Suprapubic skin (tissue), 4 donors: Measurements from ENCODE around the gene DCTPP1. TPM values are rescaled to one million over a fixed set of nuclear protein-coding genes. Genes with fewer than 3 reads are reported as not detected.

Experiments
- DNase-seq, 2 donors: peaks; one replicate each; pipeline ENCODE4 v3.0.0-alpha.2; 2019; ENCODE audit warnings: low spot score in 2 of 2
- H3K27ac ChIP-seq: fragments of 200-600 bp; sonication (generic); one replicate; pipeline ENCODE4 v1.5.1; 2019
- H3K27me3 ChIP-seq: fragments of 200-600 bp; sonication (generic); one replicate; pipeline ENCODE4 v1.5.1; 2019
- H3K36me3 ChIP-seq: fragments of 200-600 bp; sonication (generic); one replicate; pipeline ENCODE4 v1.5.1; 2019
- H3K4me1 ChIP-seq: fragments of 200-600 bp; sonication (generic); one replicate; pipeline ENCODE4 v1.5.1; 2019
- H3K4me3 ChIP-seq: fragments of 200-600 bp; sonication (generic); one replicate; pipeline ENCODE4 v1.5.1; 2019; ENCODE audit warnings: mild to moderate bottlenecking
- H3K9me3 ChIP-seq: fragments of 200-600 bp; sonication (generic); one replicate; pipeline ENCODE4 v1.5.1; 2019
- EP300 ChIP-seq: sonication (generic); formaldehyde crosslinking; IDR thresholded peaks from one replicate; pipeline ENCODE4 v1.6.1; 2017; ENCODE audit warnings: antibody characterized with exemption
- POLR2A ChIP-seq, 2 donors: fragments of 450-650 bp; IDR thresholded peaks; one replicate each; pipeline ENCODE4 v1.6.1; 2017; ENCODE audit warnings: antibody characterized with exemption in 2 of 2, mild to moderate bottlenecking in 2 of 2, moderate library complexity in 2 of 2
- POLR2AphosphoS5 ChIP-seq, 3 donors: sonication (generic); formaldehyde crosslinking; IDR thresholded peaks; one replicate each; pipeline ENCODE4 v1.6.1; 2017; ENCODE audit warnings: antibody characterized with exemption in 3 of 3
- WGBS: methylation state at CpG from one replicate; pipeline ENCODE4 v1.1.5; 2018; 5-methylcytosine and 5-hydroxymethylcytosine counted together
- total RNA-seq, 4 donors: library from RNA; depleted of rRNA; stranded (reverse); fragments of >200 nt; gene quantifications; one replicate each; pipeline ENCODE4 v1.1.0, GENCODE V29; 2016
- TF ChIP-seq, protein P1 (sequence below), 2 donors: fragments of 200-600 bp in 1 of 2; fragments of 450-650 bp in 1 of 2; sonication (generic) in 1 of 2; IDR thresholded peaks; one replicate each; pipeline ENCODE4 v1.5.1; 2016 to 2019; ENCODE audit warnings: antibody characterized with exemption in 2 of 2, mild to moderate bottlenecking in 1 of 2, moderate library complexity in 1 of 2

The DCTPP1 gene
- total RNA-seq, 4 donors from 2014 or later, result 17.2 to 26.0 (median 20.0) TPM

DNA sequence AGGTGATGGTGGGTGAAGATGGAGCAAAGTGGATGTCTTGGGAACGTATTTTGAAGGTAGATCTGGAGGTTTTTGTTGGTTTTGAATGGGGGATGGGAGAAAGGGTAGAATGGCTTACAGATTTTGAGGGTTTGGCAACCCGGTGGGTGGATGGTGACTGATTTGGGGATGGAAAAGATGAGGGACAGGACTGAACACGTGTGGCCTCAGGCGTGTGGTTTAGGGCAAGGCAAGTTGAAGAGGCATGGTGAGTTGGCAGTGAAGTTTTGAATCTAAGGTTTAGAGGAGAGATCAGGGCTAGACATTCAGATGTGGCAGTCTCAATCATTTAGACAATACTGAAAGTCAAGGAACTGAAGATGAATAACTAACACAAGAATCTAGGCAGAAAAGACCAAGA, 5.0 kb upstream of the DCTPP1 start:
- Histone ChIP-seq H3K4me3 (no peak overlapping the region), H3K27me3 (no peaks in the 10 kb centered on the region), H3K36me3 (no peaks in the 10 kb centered on the region), H3K4me1 (peaks cover 5% of the 10 kb centered on the region), H3K9me3 (no peaks in the 10 kb centered on the region), H3K27ac (no peak overlapping the region)
- 53% methylated on average over 4 of the region's 4 CpGs for WGBS
- no peak for TF ChIP-seq EP300
- TF ChIP-seq, protein P1, sequence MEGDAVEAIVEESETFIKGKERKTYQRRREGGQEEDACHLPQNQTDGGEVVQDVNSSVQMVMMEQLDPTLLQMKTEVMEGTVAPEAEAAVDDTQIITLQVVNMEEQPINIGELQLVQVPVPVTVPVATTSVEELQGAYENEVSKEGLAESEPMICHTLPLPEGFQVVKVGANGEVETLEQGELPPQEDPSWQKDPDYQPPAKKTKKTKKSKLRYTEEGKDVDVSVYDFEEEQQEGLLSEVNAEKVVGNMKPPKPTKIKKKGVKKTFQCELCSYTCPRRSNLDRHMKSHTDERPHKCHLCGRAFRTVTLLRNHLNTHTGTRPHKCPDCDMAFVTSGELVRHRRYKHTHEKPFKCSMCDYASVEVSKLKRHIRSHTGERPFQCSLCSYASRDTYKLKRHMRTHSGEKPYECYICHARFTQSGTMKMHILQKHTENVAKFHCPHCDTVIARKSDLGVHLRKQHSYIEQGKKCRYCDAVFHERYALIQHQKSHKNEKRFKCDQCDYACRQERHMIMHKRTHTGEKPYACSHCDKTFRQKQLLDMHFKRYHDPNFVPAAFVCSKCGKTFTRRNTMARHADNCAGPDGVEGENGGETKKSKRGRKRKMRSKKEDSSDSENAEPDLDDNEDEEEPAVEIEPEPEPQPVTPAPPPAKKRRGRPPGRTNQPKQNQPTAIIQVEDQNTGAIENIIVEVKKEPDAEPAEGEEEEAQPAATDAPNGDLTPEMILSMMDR (IDR thresholded peaks at IDR 0.05), result no peak
- DNase-seq, result no peak

DNA sequence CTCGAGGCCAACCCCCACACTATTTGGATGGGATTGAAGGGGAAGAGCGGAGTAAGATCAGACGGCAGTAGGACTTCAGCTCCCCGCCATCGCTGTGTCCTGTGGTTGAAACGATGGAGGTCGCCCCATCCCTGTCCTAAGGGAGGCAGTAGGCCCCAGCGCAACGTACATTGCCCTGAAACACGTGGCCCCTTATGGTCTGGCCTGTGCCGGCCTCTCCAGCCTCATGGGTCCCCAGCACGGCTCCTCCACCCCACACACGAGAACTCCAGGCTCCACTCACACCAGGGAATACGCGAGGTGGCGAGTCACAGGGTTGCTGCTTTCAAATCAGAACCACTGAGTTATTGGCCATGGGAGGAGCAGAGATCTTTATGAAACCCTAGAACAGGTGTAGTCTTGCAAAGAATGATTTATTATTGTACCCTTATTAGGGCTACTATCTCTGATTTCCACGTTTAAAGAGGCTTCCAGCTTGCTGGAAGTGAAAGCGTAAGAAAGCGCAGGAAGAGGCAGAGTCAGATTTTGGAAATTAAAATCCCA, 669 bp upstream of the DCTPP1 start:
- H3K4me3 ChIP-seq, result peak overlapping the region; percentile 57
- H3K9me3 ChIP-seq, result no peaks in the 10 kb centered on the region
- H3K27me3 ChIP-seq, result no peaks in the 10 kb centered on the region
- H3K36me3 ChIP-seq, result no peaks in the 10 kb centered on the region
- peak in 1 of 2 donors; percentile 69 for DNase-seq
- peaks cover 21% of the 10 kb centered on the region for H3K4me1 ChIP-seq
- 61% methylated on average over 13 of the region's 19 CpGs for WGBS
- no peak overlapping the region for H3K27ac ChIP-seq
- TF ChIP-seq POLR2AphosphoS5 (IDR thresholded peaks at IDR 0.05), result no peak
- no peak for TF ChIP-seq POLR2A (IDR thresholded peaks at IDR 0.05)
- TF ChIP-seq, protein P1 (IDR thresholded peaks at IDR 0.05), result no peak
- no peak for TF ChIP-seq EP300

DNA sequence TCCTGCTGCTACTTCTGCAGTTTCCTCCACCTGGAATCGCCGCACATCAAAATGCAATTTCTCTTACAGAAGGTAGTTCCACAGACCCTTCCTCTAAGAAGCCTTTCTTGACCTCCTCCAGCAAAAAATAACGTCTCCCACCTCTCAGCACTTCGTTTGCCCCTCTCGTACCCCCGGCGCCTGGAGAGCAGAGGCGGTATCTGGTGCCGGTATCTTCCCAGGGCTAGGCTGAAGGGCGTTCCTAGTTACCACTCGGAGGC, 482 bp downstream of the DCTPP1 start:
- peaks cover 21% of the 10 kb centered on the region for H3K4me1 ChIP-seq
- no peaks in the 10 kb centered on the region for H3K9me3 ChIP-seq
- peak overlapping the region; percentile 57 for H3K4me3 ChIP-seq
- peak overlapping the region; percentile 46 for H3K27ac ChIP-seq
- DNase-seq, result no peak
- H3K27me3 ChIP-seq, result no peaks in the 10 kb centered on the region
- WGBS, result 0% methylated on average over 11 of the region's 11 CpGs
- H3K36me3 ChIP-seq, result peaks cover 6% of the 10 kb centered on the region
- TF ChIP-seq, protein P1 (IDR thresholded peaks at IDR 0.05), result no peak
- no peak for TF ChIP-seq EP300
- no peak for TF ChIP-seq POLR2A (IDR thresholded peaks at IDR 0.05)
- no peak for TF ChIP-seq POLR2AphosphoS5 (IDR thresholded peaks at IDR 0.05)

DNA sequence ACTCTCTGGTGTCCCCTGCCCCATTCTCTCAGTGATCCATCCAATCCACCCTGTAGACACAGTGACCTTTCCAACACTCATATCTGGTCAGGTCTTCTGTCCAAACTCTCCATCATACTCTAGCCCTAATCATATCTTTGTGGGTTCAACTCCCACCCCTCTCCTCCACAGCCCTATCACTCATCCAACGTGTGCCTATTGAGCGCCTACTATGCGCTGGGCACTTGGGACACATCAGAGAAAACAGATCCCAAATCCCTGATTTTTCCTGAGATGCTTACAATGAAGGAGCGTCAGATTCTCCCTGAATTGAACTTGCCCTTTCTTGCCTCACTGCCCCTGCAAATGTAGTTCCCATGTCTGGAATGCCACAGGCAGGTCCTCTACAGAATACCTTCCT, 1.8 kb downstream of the DCTPP1 start:
- H3K36me3 ChIP-seq, result peaks cover 19% of the 10 kb centered on the region
- H3K27me3 ChIP-seq, result no peaks in the 10 kb centered on the region
- H3K4me3 ChIP-seq, result no peak overlapping the region
- no peak for DNase-seq
- 92% methylated on average over 4 of the region's 4 CpGs for WGBS
- TF ChIP-seq, protein P1 (IDR thresholded peaks at IDR 0.05), result no peak
- TF ChIP-seq EP300 (no peak), POLR2A (IDR thresholded peaks at IDR 0.05) (no peak), POLR2AphosphoS5 (IDR thresholded peaks at IDR 0.05) (no peak)
- H3K9me3 ChIP-seq, result no peaks in the 10 kb centered on the region
- H3K4me1 ChIP-seq, result peaks cover 21% of the 10 kb centered on the region
- H3K27ac ChIP-seq, result no peak overlapping the region

DNA sequence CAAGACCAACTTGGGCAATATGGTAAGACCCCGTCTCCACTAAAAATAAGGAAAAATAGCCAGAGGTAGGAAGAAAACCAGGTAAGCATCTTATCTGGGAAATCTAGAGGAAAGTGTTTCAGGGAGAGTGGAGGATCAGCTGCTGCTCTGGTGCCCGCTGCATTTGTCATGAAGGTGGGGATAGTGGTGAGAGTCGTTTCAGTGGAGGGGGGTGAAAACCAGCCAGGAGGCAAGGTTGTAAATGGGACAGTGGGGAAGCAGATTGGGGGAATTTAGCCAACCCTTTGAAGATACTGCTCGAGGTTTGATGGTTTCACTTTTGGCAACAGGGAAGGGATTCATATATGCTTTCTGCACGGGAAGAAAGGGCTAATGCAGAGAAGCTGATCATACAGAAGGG, 8.8 kb downstream of the DCTPP1 start:
- no peak overlapping the region for H3K27ac ChIP-seq
- WGBS, result 79% methylated on average over 5 of the region's 5 CpGs
- TF ChIP-seq, protein P1 (IDR thresholded peaks at IDR 0.05), result no peak
- TF ChIP-seq EP300, result no peak
- TF ChIP-seq POLR2A (IDR thresholded peaks at IDR 0.05), result no peak
- no peak for TF ChIP-seq POLR2AphosphoS5 (IDR thresholded peaks at IDR 0.05)
- H3K36me3 ChIP-seq, result peaks cover 33% of the 10 kb centered on the region
- H3K4me3 ChIP-seq, result no peak overlapping the region
- H3K9me3 ChIP-seq, result no peaks in the 10 kb centered on the region
- peaks cover 17% of the 10 kb centered on the region for H3K4me1 ChIP-seq
- DNase-seq, result no peak
- H3K27me3 ChIP-seq, result no peaks in the 10 kb centered on the region
